Measurements from ENCODE around the gene BCAP31. TPM values are rescaled to one million over a fixed set of nuclear protein-coding genes. Genes with fewer than 3 reads are reported as not detected.
"Not testable (repeated sequence)": the region's sequence is repeated elsewhere in the genome, so short reads cannot be mapped to it uniquely, and the experiment has no call there.

Gene BCAP31
- total RNA-seq, 1 donor from 2014 or later, result 98.0 TPM

GRCh38 chrX:153723351-153724251 is 586 bp downstream of the BCAP31 start:
- intact Hi-C loops (cut with DNase I), result loop anchor here (5.0 kb wide), 1 partner anchor 116 kb away; no protein-coding TSS in a partner anchor
- DNase-seq (ENCODE audit: low spot score), result no peak

GRCh38 chrX:153722704-153723350 is 1.4 kb downstream of the BCAP31 start:
- DNase-seq (ENCODE audit: low spot score), result no peak
- intact Hi-C loops (cut with DNase I), result loop anchor here (5.0 kb wide), 1 partner anchor 116 kb away; no protein-coding TSS in a partner anchor

- no peak for DNase-seq (ENCODE audit: low spot score)
- intact Hi-C loops (cut with DNase I), result loop anchor here (5.0 kb wide), 1 partner anchor 112 kb away; no protein-coding TSS in a partner anchor
These were observed 4.5 kb downstream of the BCAP31 start for GRCh38 chrX:153719701-153720100.

- DNase-seq (ENCODE audit: low spot score), result no peak
- intact Hi-C loops (cut with DNase I), result no loop called here
These were observed 4.9 kb downstream of the BCAP31 start for GRCh38 chrX:153719238-153719637.

GRCh38 chrX:153717445-153717844 is 6.7 kb downstream of the BCAP31 start:
- intact Hi-C loops (cut with DNase I), result no loop called here

DNA sequence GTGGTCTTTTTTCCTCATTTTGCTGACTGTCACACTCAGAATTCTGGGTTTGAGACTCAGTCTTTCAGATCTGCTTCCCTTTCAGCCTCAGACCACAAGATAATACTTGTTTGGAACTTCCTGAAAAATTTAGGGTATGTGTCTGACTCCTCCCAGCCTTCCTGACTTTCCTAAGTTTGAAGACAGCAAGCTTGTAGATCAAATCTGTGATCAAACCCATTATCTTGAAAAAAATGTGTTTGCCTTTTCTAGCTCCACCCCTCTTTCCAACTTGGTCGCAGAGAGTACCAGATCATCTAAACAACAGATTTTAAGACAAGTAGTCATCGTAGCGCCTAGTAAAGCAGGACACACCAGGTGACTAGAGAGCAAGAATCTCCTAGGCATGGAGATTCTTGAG is 9.9 kb downstream of the BCAP31 start:
- intact Hi-C loops (cut with DNase I), result no loop called here
- DNase-seq (ENCODE audit: low spot score), result no peak

More at GRCh38 chrX:153717445-153717844, 6.7 kb downstream of the BCAP31 start:
- DNase-seq (ENCODE audit: low spot score), result no peak

DNA sequence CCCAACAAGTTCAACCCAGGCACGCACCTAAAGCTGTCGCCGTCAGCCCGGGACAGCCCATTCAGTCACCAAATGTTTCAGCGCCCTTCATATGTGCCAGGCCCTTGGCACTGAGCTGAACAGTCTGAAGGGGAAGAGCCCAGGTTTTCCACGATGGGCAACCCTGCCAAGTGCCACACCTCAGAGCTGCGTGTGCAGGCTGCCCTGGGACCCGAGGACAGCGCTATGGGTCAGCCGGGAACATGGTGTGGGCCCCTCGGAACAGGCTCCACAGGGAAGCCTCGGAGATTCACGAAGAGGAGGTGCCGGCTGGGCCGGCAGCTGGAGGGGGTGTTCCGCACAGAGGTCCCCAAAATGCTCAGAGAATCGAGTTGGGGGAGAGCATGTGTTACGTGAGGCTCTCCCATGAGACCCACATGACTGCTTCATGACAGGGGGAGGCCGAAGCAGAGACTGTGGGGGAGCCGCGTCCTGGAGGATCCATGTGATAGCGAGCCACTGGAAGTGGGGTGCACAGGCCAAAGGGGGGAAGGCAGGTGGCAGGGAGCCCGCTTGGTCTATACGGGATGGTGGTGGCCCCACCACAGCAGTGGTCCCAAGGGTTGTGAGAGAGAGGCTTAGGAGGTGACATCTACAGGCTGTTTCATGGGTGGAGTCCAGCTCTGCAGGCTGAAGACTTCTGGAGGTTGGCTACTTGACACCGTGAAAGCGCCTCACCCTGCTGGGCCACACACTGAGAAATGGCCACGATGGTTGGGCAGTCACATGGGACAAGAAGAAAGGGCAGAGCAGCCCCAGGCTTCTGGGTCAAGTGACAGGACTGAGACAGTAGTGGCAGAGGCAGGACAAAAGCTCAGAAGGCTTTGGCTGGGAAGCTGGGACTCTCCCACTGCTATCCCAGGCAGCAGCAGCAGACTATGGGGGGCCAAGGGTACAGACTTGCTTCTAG is 14.2 kb downstream of the BCAP31 start:
- intact Hi-C loops (cut with DNase I), result no loop called here
- DNase-seq (ENCODE audit: low spot score), result no peak

DNA sequence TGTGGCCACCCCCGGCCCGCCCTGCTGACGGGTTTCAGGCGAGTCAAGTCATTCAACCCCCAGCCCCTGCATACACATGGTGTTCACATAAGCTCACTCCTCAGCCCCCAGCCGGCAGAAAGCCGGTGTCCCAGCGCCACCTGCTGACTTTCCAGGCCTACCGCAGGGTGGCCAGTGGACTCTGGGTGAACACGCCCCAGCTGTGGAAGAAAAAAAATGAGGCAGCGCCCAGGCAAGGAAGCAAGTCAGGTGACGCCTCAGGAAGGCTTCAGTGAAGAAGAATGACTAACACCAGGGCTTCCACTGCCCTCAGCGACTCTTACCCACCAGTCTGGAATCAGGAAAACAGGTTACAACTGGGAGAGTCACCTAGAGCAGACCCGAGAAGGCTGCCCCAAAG is 15.8 kb downstream of the BCAP31 start:
- intact Hi-C loops (cut with DNase I), result no loop called here
- no peak for DNase-seq (ENCODE audit: low spot score)

- DNase-seq (ENCODE audit: low spot score), result no peak
- intact Hi-C loops (cut with DNase I), result no loop called here
These were observed 16.8 kb downstream of the BCAP31 start for GRCh38 chrX:153707406-153707805.

- DNase-seq (ENCODE audit: low spot score), result no peak
- intact Hi-C loops (cut with DNase I), result no loop called here
These were observed 17.4 kb downstream of the BCAP31 start for GRCh38 chrX:153706799-153707198.

- DNase-seq (ENCODE audit: low spot score); intact Hi-C loops (cut with DNase I): not testable (repeated sequence)
These were observed 18.7 kb downstream of the BCAP31 start for GRCh38 chrX:153705403-153706060.

DNA sequence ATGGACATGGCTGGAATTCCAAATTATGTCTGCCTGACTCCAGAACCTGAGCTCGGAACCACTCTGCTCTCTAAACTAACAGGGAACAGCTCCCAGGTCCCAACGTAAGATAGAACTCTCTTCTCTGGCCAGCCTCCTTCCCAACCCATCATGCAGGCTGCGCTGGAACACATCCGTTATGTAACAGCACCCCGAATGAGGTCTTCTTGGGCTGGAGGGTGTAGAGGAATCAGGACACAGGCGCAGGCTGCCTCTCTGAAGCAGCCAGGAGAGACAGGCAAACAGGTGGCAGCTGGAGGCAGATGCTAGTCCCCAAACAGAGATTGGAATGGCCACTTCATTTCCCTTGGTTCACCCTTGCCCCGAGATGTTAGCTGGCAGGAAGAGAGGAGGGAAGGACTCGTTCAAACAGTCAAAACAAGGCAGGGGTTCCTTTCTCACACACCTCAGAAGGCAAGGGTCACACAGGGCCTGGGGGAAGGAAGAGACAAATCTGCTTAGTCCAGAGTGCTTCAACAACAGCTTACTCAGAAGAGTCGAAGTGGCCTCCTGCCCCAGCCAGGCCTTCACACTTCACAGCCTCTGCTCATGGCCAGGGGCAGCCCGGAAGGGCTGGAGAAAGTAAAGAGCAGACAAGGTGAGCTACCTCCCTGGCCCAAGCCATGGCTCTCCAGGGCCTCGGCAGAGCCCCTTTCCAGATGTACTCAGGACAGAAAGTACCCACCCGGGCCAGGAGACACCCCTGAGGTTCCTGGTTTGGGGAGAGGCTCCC is 19.4 kb downstream of the BCAP31 start:
- intact Hi-C loops (cut with DNase I), result not testable (repeated sequence)

GRCh38 chrX:153704021-153704526 is 20.1 kb downstream of the BCAP31 start:
- intact Hi-C loops (cut with DNase I), result no loop called here
- DNase-seq (ENCODE audit: low spot score), result no peak

More for the DNA sequence above, 19.4 kb downstream of the BCAP31 start:
- not testable (repeated sequence) for DNase-seq (ENCODE audit: low spot score)

DNA sequence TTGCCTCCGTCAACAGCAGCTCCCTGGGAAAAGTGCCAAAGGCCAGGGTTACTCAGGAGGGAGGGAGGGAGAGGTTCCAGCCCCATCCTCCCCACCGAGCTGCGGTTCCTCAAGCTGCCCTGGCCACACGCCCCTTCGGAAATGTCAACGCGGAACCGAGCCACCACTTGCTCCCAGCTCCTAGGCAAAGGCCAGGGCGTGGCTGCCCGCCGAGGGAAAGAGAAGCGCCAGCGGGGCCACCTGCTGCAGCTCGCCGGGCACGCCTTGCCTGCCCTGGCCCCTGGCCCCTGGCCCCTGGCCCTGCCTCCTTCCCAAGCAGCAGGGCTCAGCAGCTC is 21.2 kb downstream of the BCAP31 start:
- intact Hi-C loops (cut with DNase I), result no loop called here
- no peak for DNase-seq (ENCODE audit: low spot score)

DNA sequence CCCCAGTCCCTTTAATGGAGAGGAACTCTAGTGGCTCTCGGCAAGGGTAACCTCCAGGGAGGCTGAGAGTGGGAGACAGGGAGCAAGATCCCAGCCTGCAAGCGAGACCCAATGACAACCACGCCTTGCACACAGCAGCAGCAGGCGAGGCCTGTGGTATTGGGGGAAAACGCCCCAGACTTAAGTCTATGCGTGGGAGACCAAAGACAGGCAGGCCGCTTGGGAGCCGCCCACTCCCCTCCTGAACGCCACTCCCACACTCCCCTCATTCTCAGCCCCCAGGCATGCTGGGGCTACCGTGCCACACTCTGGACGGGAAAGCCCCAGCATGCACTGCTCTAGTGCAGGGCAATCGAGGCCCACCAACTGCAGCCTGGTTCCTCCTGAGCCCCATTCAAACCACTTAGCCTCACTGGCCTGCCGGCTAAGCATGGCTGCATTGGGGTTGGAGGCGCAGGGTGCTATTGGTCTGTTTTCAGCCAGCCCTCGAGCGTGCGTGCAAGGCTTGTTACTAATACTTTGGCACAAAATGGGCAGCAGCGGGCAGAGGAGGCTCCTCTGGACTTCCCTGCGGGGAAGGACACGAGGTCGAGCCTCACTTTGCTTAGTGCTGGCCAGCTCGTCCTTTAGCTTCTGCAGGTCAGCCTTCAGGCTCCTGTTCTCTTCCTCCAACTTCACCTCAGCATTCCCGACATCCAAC is 21.7 kb downstream of the BCAP31 start:
- intact Hi-C loops (cut with DNase I), result no loop called here

GRCh38 chrX:153701706-153702105 is 22.5 kb downstream of the BCAP31 start:
- intact Hi-C loops (cut with DNase I), result no loop called here
- DNase-seq (ENCODE audit: low spot score), result no peak

More for the DNA sequence above, 21.7 kb downstream of the BCAP31 start:
- no peak for DNase-seq (ENCODE audit: low spot score)

DNA sequence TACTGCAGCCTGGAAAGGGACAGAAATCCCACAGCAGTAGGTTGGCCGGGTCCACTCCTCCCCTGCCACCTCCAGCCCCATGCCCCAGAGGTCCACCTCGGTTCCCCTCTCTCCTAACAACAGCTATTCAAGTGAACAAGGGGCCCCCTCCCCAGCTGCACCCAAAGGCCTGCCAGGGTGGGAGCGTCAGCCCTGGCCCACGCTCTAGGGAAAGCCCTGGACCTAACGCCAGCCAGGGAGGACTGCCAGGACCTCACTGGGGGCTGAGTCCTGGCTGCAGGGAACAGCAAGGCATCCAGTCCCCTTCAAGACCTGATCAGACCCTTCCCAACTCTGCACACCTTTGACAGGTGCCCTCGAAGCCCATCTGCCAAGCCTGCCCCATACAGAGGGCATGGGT is 23.2 kb downstream of the BCAP31 start:
- no peak for DNase-seq (ENCODE audit: low spot score)
- intact Hi-C loops (cut with DNase I), result no loop called here

All from cardiac septum (tissue), 1 donor.